Measurements from ENCODE around the gene SCCPDH. TPM values are rescaled to one million over a fixed set of nuclear protein-coding genes. Genes with fewer than 3 reads are reported as not detected.

The SCCPDH gene
- total RNA-seq, 4 donors from 2014 or later: 4.8 to 28.5 (median 17.4) TPM

DNA sequence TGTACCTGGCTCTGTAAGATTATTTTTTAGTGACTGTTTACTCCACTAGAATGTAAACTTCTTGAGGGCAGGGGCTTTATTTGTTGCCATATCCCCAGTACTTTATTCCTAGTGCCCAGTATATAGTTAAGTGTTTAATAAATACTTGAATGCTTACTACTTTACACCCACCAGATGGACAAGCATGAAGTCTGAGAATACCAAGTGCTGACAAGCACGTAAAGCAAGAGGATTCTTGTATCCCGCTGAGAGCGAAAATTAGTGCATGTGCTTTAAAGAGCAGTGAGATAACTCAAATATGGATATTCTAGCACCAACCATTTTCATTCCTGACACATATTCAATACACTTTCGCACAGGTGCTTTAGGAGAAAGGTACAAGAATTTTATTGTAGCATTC, 1.5 kb upstream of the SCCPDH start:
- in situ Hi-C loops (cut with MboI; ENCODE audit: low pct_ligation_motif_present in 1 of 4, low pct_unique_long_range_greater_than_20kb in 1 of 4, low sequenced_read_pairs in 3 of 4): no loop called here
- no peak for DNase-seq
- TF ChIP-seq CTCF (IDR thresholded peaks at IDR 0.05) (no peak), POLR2AphosphoS5 (IDR thresholded peaks at IDR 0.05) (no peak), EP300 (IDR thresholded peaks at IDR 0.05; ENCODE audit: low read depth) (no peak), POLR2A (IDR thresholded peaks at IDR 0.05) (no peak)

DNA sequence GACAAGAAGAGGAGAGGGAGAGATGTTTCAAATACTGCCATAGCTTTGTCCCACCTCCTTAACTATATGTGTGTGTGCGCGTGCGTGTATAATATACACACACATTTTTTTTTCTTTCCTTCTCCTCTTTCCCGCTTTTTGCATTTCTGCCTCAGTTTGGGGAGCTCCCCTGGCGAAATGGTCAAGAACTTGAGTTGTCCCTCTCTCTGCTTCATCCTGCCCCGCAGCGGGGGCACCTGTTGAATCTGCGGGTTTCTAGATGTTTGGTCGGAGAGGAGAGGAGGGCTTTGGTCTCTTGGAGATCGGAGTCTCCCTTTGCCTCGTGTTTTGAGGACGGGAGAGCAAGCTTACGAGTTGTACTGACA, 504 bp downstream of the SCCPDH start:
- intact Hi-C loops (cut with DNase I; ENCODE audit: low total_unique reads) (no loop called here), in situ Hi-C loops (cut with MboI; ENCODE audit: low pct_ligation_motif_present in 1 of 4, low pct_unique_long_range_greater_than_20kb in 1 of 4, low sequenced_read_pairs in 3 of 4) (no loop called here)
- Histone ChIP-seq H3K4me1 (peaks cover 0 to 26% (median 4%) of the 10 kb centered on the region in 4 donors), H3K36me3 (peaks cover 0 to 27% (median 8%) of the 10 kb centered on the region in 4 donors), H3K9me3 (peaks cover 0 to 4% of the 10 kb centered on the region in 2 donors), H3K27ac (peak overlapping the region; percentile 83 to 92 (median 88)), H3K27me3 (no peaks in the 10 kb centered on the region), H3K4me3 (peak overlapping the region; percentile 66 to 93 (median 80))
- TF ChIP-seq POLR2A (IDR thresholded peaks at IDR 0.05) (no peak), EP300 (IDR thresholded peaks at IDR 0.05; ENCODE audit: low read depth) (no peak)
- DNase-seq: no peak
- WGBS, 2 donors (ENCODE audit: low coverage in 1 of 2): 0% methylated on average over 2 to 13 of the region's 13 CpGs

More for the DNA sequence above, 1.5 kb upstream of the SCCPDH start:
- Histone ChIP-seq H3K27me3 (no peaks in the 10 kb centered on the region), H3K4me1 (peaks cover 0 to 26% (median 4%) of the 10 kb centered on the region in 4 donors), H3K36me3 (peaks cover 0 to 8% (median 2%) of the 10 kb centered on the region in 4 donors), H3K9me3 (no peaks in the 10 kb centered on the region), H3K4me3 (no peak overlapping the region), H3K27ac (no peak overlapping the region)
- WGBS, 2 donors (ENCODE audit: low coverage in 1 of 2): 92 to 93% methylated on average over 3 to 4 of the region's 4 CpGs
- intact Hi-C loops (cut with DNase I; ENCODE audit: low total_unique reads): no loop called here

GRCh38 chr1:246725191-246725590, 982 bp downstream of the SCCPDH start:
- H3K36me3 ChIP-seq: peaks cover 0 to 32% (median 8%) of the 10 kb centered on the region in 4 donors
- peaks cover 0 to 4% of the 10 kb centered on the region in 2 donors for H3K9me3 ChIP-seq
- peak overlapping the region in 3 of 4 donors; percentile 66 to 93 (median 71) for H3K4me3 ChIP-seq
- peak overlapping the region; percentile 83 to 92 (median 88) for H3K27ac ChIP-seq
- H3K4me1 ChIP-seq: peaks cover 0 to 26% (median 4%) of the 10 kb centered on the region in 4 donors
- WGBS, 2 donors (ENCODE audit: low coverage in 1 of 2): 51 to 55% methylated on average over 9 of the region's 9 CpGs
- no peak for TF ChIP-seq EP300 (IDR thresholded peaks at IDR 0.05; ENCODE audit: low read depth)
- no peak for TF ChIP-seq CTCF (IDR thresholded peaks at IDR 0.05)
- intact Hi-C loops (cut with DNase I; ENCODE audit: low total_unique reads): no loop called here
- no peak for DNase-seq
- in situ Hi-C loops (cut with MboI; ENCODE audit: low pct_ligation_motif_present in 1 of 4, low pct_unique_long_range_greater_than_20kb in 1 of 4, low sequenced_read_pairs in 3 of 4): no loop called here
- no peaks in the 10 kb centered on the region for H3K27me3 ChIP-seq

DNA sequence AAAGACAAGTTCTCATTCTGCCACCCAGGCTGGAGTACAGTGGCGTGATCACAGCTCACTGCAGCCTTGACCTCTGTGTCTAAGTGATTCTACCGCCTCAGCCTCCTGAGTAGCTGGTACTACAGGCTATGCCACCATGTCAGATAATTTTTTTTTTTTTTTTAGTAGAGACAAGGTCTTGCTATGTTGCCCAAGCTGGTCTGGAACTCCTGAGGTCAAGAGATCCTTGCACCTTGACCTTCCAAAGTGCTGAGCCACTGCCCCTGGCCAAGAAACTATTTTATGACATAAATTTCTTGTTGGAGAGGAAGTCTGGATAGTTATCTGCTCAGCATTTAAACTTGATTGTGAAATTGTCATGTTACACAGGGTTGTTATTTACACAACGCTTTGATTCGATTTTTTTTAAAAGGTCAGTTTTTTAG, 2.1 kb downstream of the SCCPDH start:
- no peak for DNase-seq
- Histone ChIP-seq H3K36me3 (peaks cover 0 to 35% (median 9%) of the 10 kb centered on the region in 4 donors), H3K4me3 (no peak overlapping the region), H3K27ac (peak overlapping the region; percentile 21 to 92 (median 62)), H3K27me3 (no peaks in the 10 kb centered on the region), H3K4me1 (peaks cover 0 to 26% (median 4%) of the 10 kb centered on the region in 4 donors), H3K9me3 (peaks cover 0 to 4% of the 10 kb centered on the region in 2 donors)
- in situ Hi-C loops (cut with MboI; ENCODE audit: low pct_ligation_motif_present in 1 of 4, low pct_unique_long_range_greater_than_20kb in 1 of 4, low sequenced_read_pairs in 3 of 4): no loop called here
- no peak for TF ChIP-seq POLR2A (IDR thresholded peaks at IDR 0.05)
- TF ChIP-seq EP300 (IDR thresholded peaks at IDR 0.05; ENCODE audit: low read depth): no peak
- TF ChIP-seq CTCF (IDR thresholded peaks at IDR 0.05): no peak
- TF ChIP-seq POLR2AphosphoS5 (IDR thresholded peaks at IDR 0.05): no peak
- intact Hi-C loops (cut with DNase I; ENCODE audit: low total_unique reads): no loop called here
- WGBS, 2 donors (ENCODE audit: low coverage in 1 of 2): 69 to 72% methylated on average over 4 of the region's 4 CpGs

GRCh38 chr1:246726881-246727280, 2.7 kb downstream of the SCCPDH start:
- Histone ChIP-seq H3K4me3 (no peak overlapping the region), H3K9me3 (peaks cover 0 to 4% of the 10 kb centered on the region in 2 donors), H3K27ac (peak overlapping the region in 3 of 4 donors; percentile 33 to 92 (median 91)), H3K27me3 (no peaks in the 10 kb centered on the region), H3K36me3 (peaks cover 0 to 38% (median 10%) of the 10 kb centered on the region in 4 donors), H3K4me1 (peaks cover 0 to 26% (median 4%) of the 10 kb centered on the region in 4 donors)
- no peak for DNase-seq
- intact Hi-C loops (cut with DNase I; ENCODE audit: low total_unique reads): no loop called here
- WGBS, 2 donors (ENCODE audit: low coverage in 1 of 2): 94% methylated on average over 4 of the region's 4 CpGs; no CpG with 5 or more reads in 1 of the 2 donors
- no peak for TF ChIP-seq EP300 (IDR thresholded peaks at IDR 0.05; ENCODE audit: low read depth)
- no peak for TF ChIP-seq POLR2AphosphoS5 (IDR thresholded peaks at IDR 0.05)
- TF ChIP-seq CTCF (IDR thresholded peaks at IDR 0.05): no peak
- TF ChIP-seq POLR2A (IDR thresholded peaks at IDR 0.05): no peak
- in situ Hi-C loops (cut with MboI; ENCODE audit: low pct_ligation_motif_present in 1 of 4, low pct_unique_long_range_greater_than_20kb in 1 of 4, low sequenced_read_pairs in 3 of 4): no loop called here
